Femur (tissue), 1 donor: ENCODE measurements around the gene LRRC43.
"Not testable (repeated sequence)": the region's sequence is repeated elsewhere in the genome, so short reads cannot be mapped to it uniquely, and the experiment has no call there.

Source experiments
- DNase-seq: peaks from one replicate; pipeline ENCODE4 v3.0.0-alpha.2; 2017

Gene LRRC43

GRCh38 chr12:122194804-122195203 is 11.9 kb downstream of the LRRC43 start:
- DNase-seq: no peak

GRCh38 chr12:122195405-122195804 is 12.5 kb downstream of the LRRC43 start:
- no peak for DNase-seq

- DNase-seq: no peak
These were observed 14.7 kb downstream of the LRRC43 start for GRCh38 chr12:122197612-122197966.

GRCh38 chr12:122199484-122200355 is 16.8 kb downstream of the LRRC43 start:
- no peak for DNase-seq

GRCh38 chr12:122200541-122201175 is 17.7 kb downstream of the LRRC43 start:
- no peak for DNase-seq

GRCh38 chr12:122201381-122201780 is 18.5 kb downstream of the LRRC43 start:
- DNase-seq: no peak

GRCh38 chr12:122202017-122202416 is 19.1 kb downstream of the LRRC43 start:
- DNase-seq: no peak

- not testable (repeated sequence) for DNase-seq
These were observed 19.9 kb downstream of the LRRC43 start for GRCh38 chr12:122202811-122203210.

- peak; percentile 59 for DNase-seq
These were observed 20.6 kb downstream of the LRRC43 start, which contains the start of gene B3GNT4 for GRCh38 chr12:122203301-122204166. Gene B3GNT4 (plus strand): TSS chr12:122203709. CDS start chr12:122204619, 910 bp downstream.

- DNase-seq: no peak
These were observed 21.5 kb downstream of the LRRC43 start for GRCh38 chr12:122204167-122205052.

GRCh38 chr12:122205053-122205925 is 22.4 kb downstream of the LRRC43 start:
- DNase-seq: no peak

GRCh38 chr12:122206111-122206881 is 23.4 kb downstream of the LRRC43 start:
- DNase-seq: no peak

GRCh38 chr12:122206976-122207375 is 24.1 kb downstream of the LRRC43 start:
- DNase-seq: no peak

- no peak for DNase-seq
These were observed 24.5 kb downstream of the LRRC43 start for GRCh38 chr12:122207391-122207790.

- DNase-seq: no peak
These were observed 25.3 kb downstream of the LRRC43 start for GRCh38 chr12:122208073-122208820.

GRCh38 chr12:122215771-122216170 is 32.8 kb downstream of the LRRC43 start:
- no peak for DNase-seq

GRCh38 chr12:122216445-122216844 is 33.5 kb downstream of the LRRC43 start:
- DNase-seq: no peak

- DNase-seq: peak; percentile 100
These were observed 42.9 kb downstream of the LRRC43 start, which contains the start of gene DIABLO for GRCh38 chr12:122225683-122226365. Gene DIABLO (minus strand): TSS chr12:122226052. CDS start chr12:122226014, 38 bp downstream.
